Activated CD4-positive, alpha-beta T cell treated with anti-CD3 and anti-CD28 coated beads, Interleukin-2, Interleukin-6, amounts not matched to agents 100 ng/mL and 50 ng/mL, durations not matched to agents 16 hours and 8 hours (primary cell): ENCODE measurements around the gene MREG.
"Not testable (repeated sequence)": the region's sequence is repeated elsewhere in the genome, so short reads cannot be mapped to it uniquely, and the experiment has no call there.

Experiments used
- DNase-seq: peaks from one replicate; pipeline ENCODE4 v3.0.0-alpha.2; 2020

Gene MREG

DNA sequence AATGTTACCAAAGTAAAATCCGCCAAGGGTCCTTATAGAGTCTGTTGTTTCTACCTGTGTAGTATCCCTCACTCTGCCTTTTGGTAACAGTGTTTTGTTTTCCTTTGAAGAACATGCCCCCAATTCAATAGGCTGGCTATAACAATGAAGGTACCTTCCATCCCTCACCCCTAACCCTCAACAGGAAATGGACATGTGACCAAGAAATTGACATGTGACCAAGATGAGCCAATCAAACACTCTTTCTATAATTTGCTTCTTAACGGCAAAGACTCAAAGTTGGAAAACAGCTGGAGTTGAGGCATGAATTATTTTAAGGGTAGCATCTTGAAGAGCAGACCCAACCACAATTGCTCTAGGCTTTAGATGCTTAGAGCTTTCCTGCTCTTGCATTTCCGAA, 5.4 kb upstream of the MREG start:
- DNase-seq, result no peak

DNA sequence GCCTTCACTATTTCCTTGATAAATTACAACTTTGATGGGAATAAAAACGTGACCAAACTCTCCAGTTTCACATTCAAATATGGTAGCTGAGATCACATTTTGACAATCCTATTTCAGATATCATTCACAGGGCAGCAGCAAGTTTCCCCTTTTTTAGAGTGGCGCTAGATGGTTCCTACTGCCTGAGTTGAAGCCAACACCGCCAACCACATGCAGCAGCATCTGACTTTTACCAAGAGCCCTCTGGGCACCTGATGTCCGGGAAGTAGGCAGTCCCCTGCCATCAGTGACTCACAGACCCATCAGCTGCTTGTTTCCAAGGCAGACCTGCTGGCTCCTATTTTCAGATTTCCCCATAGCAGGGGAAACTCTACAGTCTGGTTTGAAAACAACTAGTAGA, 4.0 kb upstream of the MREG start:
- DNase-seq, result peak; percentile 87

DNA sequence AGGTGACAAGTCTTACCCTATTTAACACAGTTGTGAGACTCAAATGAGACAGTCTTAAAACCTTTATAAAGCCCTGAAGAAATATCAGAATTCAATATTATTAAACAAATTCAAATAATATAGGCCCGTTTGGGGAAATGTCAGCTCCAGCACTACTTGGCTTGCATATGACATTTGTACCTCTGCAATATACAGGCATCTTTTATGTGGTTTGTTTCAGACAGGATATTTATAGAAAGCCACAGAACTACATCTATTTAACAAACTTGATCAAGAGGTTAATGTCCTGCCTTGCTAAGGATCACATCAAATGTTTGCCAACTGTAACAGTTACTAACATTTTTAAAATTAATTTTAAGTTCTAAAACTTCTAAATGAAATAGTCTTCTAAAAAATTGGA, 3.2 kb upstream of the MREG start:
- no peak for DNase-seq

DNA sequence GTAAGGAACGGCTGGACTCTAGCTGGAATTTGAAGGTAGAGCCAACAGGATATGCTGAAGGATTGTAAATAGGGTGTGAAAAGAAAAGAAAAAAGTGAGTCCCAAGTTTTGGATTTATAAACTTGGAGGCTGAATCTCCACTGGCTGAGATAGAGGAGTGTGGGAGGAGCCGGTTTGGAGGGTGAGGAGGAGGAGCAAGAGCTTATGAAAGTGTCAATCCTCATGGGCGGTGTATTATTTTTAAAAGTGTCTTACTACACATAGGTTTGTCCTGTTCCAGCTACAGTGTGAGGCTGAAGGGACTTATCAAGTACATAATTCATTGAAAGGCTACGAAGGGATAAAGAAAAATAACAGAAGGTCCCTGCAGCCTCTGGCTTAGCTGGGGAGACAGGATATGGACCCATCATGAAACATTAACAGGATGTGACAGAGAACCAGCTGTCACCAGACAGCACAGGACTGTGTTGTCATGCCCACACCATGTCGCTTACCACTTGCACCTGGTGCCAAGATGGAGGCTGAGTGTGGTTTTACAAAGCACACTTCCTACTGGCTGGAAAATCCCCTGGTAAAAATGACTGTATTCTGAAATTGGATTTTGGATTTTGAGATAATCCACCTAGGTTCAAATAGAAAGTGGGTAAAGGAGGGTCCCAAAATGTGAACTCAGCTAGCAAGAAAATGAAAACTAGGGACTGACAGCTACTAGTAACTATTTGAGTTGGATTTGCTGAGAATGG, 2.5 kb upstream of the MREG start:
- peak; percentile 86 for DNase-seq

DNA sequence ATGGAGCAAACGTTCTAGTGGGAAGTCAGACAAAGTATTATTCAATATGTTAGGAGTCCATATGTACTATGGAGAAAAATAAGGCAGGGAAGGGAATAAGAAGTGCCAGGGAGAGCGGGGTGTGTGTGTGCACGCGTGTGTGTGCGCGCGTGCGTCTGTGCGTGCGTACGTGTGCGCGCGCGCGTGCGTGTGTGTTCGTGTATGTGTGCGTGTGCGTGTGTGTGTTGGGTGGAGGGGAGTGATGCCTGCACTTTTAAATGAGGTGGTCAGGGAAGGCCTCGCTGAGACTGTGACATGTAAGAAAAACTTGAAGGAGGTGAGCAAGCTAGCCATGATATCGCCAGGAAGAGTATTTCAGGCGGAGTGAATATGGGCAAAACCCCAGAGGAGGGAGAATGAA, 1.6 kb upstream of the MREG start:
- no peak for DNase-seq

DNA sequence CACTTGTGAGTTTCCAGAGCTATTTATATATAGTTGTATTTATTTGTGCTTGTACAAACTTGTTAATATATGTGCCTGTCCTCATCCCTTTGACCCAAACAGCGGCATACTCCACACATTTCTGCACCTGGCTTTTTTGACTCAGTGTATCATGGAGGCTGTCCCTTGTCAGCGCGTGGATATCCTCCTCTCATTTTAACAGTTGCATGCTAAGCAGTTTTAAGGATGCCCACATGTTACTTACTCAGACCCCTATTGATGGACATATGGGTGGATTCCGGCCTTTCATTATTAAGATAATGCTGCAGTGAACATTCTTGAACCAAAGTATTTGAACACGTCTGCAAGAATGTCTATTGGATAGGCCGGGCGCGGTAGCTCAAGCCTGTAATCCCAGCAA, 655 bp upstream of the MREG start:
- no peak for DNase-seq

DNA sequence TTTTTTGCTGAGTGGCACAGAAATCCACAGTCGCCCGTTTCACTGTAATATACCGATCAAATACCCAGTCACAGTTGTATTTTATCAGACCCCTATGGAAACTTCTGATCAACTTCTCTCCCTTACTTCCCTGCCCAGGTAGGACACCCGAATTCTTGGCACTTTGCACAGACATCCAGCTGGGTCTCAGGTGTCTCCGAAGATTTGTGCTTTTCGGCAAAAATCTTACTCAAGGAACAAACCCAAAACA, 596 bp downstream of the MREG start:
- no peak for DNase-seq

DNA sequence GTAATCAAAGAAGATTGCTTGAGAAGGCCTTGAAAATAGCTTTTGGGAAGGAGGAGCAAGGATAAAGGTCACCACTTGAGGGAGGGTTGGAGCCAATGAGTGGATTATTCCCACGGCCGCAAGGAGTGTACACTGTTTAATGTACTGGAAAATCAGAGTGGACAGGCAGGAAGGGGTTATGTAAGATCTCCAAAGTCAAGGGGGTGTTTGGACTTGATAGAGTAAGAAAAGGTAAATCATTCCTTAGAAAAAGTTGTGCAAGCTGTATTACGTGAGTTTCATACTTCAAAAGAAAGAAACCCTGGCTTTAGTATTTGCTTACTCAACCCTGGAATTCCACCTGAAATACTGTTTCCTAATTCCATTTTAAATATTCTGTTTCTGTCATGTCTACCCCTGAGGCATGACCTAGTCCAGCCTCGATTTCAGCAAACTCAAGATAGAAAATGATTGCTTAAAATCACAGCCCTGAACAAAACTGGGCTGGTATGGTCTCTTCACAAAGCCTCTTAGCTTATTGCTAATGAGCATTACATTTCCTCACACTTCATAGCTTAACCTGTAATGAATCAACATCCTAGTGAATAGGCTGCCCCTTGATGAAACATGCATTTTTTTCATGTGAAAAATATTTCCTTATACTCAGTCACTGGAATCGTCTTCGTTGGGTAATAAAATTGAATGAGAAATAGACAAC, 1.1 kb downstream of the MREG start:
- DNase-seq, result no peak

DNA sequence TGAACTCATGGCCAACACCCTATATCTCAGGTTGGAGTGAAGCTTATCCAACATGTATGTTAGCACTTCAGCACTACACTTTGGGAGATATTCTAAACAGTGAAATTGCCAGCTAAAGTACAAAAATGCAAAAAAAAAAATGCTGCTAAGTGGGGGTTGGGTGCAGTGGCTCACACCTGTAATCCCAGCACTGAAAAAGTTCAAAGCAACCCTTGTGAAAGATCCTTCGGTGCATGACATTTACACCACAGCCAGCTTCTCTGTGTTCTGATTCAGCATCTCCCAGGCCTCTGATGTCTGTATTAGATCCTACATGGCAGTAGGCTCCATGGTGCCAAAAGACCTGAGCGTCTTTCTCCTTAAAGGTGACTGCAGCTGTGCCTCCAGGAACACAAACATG, 4.1 kb downstream of the MREG start:
- not testable (repeated sequence) for DNase-seq

DNA sequence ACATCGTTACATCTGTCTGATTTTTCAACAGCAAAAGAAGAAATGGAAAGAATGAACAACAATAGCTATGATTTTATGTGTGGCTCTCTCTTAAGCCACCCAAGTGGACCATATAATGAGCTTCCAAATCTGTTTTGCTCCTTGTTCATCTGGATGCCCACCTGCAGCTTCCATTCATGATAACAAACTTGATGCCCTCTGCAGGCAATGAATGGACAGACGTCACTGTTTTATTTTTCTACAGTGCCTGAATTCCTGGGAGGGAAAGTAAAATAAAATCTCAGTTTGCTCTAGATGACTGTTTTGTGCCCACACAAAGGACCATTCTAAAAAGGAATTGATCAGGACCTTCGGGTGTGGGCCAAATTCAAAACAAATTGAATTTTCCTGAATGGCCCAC, 5.0 kb downstream of the MREG start:
- DNase-seq, result no peak

DNA sequence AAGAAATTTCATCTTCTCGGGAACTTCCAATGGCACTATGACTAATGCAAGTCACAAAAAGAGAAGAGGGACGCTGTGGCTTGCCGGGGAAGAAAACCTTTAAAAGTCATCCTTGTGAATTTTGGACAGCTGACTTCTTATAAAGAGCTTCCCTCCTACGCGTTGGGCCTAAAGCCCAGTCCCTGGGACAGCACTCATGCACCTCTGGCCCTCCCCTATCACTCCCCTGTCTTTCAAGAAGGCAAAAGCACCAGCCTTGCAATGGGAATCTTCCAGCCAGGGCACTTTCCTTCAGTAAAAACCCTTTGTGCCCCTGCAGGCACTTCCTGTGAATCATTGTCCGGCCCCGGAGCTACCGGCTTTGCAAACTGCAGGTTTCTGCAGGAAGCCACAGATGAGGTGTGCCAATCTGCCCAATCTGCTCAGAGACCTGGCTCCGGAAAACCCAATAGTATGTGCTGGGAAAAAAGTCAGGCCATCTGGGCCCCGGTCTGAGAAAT, 7.1 kb downstream of the MREG start:
- peak; percentile 86 for DNase-seq

DNA sequence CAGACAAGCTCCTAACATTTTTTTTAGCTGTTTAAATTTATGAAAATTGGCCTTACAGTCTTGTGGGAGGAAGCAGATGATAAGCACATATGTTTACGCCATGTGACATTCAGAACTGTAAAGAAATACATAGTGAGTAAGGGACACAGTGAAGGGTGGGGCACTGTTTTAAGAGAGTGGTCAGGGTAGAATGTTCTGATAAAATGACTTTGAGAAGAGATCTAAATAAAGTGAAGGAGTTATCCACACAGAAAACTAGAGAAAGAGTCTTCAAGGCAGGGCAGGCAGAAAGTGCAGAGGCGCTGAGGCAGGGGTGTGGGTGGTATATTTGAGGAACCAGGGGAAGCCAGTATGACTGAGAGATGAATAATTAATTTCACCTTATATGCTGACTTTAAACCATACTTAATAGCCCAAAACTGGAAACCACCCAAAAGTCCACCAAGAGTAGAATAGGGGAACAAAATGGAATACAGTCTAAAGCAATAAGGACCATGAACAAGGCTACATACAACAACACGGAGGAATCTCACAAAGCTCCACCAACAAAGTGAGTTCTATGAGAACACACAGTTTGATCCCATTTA, 8.6 kb downstream of the MREG start:
- DNase-seq, result no peak

DNA sequence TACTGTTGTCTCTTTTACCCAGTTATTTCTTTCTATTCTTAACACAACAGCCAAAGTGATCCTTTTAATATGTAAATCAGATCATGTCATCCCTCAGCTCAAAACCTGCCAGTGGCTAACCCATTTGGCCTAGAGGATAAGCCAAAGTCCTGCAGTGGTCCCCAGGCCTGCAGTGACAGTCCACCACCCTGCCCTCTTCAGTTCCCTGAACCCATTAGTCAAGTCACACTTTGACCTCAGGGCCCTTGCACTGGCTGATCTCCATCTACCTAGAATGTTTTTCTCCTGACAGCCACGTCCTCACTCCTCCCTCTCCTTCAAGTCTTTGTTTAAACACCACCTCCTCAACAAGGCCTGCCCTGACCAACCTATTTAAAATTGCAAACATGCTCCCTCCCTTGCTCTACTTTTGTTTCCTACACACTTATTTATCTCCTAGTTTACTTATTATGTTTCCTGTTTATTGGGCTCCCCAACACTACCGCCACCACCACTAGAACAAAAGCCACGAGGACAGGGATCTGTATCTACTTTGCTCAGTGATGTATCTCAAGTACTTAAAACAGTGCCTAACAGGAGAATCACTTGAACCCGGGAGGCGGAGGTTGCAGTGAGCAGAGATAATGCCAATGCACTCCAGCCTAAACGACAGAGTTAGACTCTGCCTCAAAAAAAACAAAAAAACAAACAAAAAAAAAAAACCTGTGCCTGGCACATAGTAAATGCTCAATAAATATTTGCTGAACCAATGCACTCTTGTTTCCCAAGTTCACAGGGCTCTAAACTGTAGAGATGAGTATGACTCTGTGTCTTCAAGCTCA, 9.3 kb downstream of the MREG start:
- DNase-seq, result no peak

DNA sequence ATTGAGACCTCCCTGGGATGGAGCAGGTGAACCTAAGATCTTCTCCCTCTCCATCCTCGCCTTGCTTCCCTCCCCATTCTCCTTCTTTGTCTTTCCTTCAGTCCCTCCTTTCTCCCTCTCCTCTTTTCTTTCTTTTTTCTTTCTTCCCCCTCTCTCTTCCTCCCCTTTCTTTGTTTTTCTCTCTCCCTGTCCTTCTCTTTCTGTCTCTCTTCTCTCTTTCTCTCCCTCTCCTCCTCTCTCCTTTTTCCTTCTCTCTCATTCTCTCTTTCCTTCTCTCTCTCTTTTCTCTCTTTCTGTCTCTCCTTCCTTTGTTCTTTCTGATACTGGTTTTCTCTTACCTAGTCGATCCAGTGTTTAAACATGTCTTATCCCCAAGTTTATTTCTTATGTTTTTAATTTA, 10.7 kb downstream of the MREG start:
- no peak for DNase-seq

DNA sequence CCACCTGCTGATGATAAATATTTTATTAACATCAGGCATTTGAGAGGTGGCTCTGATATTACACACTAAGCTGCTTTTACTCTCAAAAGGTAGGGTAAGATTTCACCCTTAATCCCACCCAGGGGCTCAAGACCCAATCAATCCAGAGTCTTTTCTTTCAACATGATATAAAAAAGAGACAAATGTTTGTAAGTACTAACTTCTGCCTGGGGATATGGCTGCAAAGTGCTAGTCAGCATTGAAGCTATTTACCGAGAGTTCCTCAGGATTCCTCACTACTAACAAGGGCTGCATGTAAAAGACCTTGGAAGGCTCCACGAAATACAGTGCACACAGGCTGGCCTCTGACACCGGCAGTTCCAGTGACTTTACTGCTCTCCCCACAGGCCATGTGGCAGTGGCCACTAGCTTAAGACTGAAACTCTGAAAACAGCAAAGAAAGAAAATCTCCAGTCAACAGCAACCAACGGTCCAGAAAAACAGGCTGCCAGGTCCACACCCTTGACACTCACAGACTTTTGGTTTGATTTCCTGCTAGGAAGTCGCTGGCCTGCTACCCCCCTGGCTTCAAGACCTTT, 11.2 kb downstream of the MREG start:
- no peak for DNase-seq

DNA sequence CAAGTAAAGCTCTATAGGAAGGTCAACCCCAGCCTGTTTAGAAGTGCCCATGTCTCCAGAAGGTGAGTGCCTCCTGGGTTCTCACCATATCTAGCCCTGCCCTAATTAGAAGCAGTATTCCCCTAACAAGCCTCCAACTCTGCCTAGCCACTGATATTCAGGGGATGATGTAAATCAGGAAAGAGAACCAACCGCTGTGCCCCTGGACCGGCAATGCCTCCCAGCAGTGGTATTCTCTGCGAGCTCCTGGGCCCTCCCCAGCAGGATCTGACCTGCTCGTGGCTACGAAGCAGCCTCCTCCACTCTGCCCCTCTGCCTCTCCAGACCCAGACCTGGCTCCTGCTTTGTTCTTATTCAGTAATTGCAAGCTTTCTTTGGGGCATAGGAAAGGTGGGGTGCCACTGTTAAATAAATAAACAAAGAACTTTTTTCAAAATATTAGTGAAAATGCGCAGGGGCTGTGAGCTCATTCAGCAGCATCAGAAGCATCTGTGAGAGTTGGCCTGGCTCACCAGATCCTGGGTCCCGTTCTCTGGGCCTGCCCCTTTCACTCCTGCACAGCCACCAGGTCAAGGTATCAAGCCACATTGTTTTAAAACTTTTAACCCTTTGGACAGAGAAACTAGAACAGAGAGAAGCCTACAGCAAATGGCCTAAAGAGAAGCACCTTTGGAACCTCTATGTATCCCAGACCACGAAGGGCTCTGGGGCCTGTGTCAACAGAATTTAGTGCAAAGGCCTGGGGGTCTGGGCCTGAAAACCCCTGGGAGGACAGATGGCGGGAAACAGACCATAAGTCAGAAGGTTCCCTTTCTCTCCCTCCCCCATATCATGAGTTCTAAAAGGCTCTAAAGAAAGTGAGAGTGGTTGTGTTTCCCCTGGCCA, 11.9 kb downstream of the MREG start:
- no peak for DNase-seq

DNA sequence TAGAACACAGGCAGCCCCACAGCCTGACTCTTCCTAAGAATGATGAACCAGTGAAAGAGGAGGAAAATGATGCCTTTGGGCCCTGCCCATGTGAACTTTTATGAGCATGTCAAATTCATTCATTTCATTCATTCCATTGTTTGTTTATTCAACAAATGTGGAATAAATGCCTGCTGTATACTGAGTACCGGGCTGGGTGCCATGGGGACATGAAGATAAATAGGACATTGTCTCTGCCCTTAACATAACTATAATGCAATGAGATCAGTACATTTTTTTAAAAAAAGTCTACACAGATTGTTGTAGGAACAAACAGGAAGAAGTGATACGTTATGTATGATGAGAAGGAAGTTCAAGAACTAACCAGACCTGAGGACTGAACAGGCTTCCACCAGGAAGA, 14.7 kb downstream of the MREG start:
- no peak for DNase-seq

DNA sequence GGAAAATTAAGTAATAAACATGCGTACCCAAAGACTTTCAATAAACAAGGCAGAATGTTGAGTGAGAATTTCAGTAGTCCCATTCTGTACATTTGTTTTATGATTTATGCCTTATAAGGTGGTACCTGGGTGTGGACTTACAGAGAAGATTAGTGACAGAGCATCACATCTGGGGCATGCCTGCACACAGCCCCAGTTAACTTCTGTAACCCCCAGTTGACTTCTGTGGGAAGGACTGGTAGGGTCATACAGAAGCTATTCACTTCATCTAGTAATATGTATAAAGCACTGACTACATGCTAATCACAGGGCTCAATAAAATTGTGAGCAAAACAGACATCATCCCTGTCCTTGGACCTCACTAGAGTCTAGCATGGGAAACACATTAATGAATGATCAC, 16.1 kb downstream of the MREG start:
- DNase-seq, result no peak

DNA sequence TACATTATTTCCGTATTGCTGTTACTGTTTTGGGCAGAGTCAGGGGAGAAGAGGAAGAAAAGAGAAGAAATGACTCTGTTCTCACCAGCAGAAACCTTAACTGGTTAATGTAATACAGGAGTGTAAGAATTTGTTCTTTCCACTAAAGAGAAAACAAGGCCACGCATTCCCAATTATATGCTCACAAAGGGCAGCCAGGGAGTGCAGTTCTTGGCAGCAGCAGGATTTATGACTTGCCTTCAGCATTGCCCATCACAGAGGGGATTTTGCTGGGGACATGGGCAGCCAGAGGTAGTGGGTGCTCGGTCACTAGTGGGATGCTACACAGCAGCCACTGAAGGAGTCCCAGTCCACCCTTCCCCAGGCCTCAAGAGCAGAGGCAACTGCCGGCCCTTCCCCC, 18.4 kb downstream of the MREG start:
- DNase-seq, result no peak

DNA sequence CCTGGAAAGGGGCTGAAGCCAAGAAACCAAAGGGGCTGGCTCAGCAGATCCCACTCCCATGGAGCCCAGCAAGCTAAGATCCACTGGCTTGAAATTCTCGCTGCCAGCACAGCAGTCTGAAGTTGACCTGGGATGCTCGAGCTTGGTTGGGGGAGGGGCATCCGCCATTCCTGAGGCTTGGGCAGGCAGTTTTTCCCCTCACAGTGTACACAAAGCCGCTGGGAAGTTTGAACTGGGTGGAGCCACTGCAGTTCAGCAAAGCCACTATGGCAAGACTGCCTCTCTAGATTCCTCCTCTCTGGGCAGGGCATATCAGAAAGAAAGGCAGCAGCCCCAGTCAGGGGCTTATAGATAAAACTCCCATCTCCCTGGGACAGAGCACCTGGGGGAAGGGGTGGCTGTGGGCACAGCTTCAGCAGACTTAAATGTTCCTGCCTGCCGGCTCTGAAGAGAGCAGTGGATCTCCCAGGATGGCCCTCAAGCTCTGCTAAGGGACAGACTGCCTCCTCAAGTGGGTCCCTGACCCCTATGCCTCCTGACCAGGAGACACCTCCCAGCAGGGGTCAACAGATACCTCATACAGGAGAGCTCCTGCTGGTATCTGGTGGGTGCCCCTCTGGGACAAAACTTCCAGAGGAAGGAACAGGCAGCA, 24.7 kb downstream of the MREG start:
- DNase-seq, result not testable (repeated sequence)

DNA sequence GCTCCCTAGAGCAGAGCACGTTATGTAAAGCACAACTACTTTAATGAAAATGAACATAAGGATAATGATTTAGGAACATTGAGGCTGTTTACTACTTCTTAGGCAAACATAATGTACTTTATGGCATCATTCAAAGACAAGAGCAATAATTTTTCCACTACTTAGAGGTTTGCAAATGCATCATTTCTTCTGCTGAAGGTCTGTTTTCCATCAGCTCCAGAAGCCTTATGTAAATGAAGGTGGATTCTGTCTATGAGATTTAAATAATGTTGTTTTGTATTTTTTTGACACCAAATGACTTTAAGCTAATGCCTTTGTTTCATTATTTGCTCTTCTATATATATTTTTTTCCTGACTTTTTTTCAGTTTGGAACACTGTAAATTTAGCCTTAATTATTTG, 28.1 kb downstream of the MREG start:
- no peak for DNase-seq

DNA sequence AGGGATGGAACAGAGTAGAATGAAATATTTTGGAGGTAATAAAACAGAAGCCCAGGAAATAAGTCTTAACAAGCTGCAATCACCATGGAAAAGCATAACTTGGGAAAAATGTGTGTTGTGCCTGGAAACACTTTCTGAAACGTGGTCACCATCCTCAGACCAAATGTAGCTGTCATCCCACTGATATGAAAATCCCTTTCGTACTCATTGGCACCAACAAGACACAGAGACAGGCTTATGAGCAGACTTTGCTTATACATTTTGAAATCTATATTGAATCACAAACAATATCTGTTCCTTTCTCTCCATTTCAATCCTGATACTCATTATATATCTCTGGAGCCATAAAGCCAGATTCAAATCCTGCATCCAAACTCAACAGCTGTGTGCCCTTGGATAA, 28.7 kb downstream of the MREG start:
- DNase-seq, result no peak
